ENCODE results near the gene ITGBL1.

The ITGBL1 gene

GRCh38 chr13:101612735-101613134 is 160.3 kb downstream of the ITGBL1 start:
- POLR2A ChIA-PET: no interaction called here
- CTCF ChIA-PET: no interaction called here
- DNase-seq (ENCODE audit: extremely low spot score): no peak
- no peak for TF ChIP-seq ZNF384 (IDR thresholded peaks at IDR 0.05)

GRCh38 chr13:101614491-101614890 is 162.0 kb downstream of the ITGBL1 start:
- ChIA-PET CTCF (no interaction called here), POLR2A (interaction anchor here (0.6 kb wide), 1 partner anchor 1607 kb away, joined by 3 read pairs; no protein-coding TSS in a partner anchor)
- no peak for DNase-seq (ENCODE audit: extremely low spot score)
- no peak for TF ChIP-seq ZNF384 (IDR thresholded peaks at IDR 0.05)
- TF ChIP-seq NFRKB (IDR thresholded peaks at IDR 0.05): no peak
- no peak for TF ChIP-seq CTBP1 (IDR thresholded peaks at IDR 0.05; ENCODE audit: borderline replicate concordance)
- no peak for TF ChIP-seq TARDBP (IDR thresholded peaks at IDR 0.05)
- no peak for TF ChIP-seq FOXA1 (IDR thresholded peaks at IDR 0.05)
- TF ChIP-seq SUZ12 (IDR thresholded peaks at IDR 0.05): no peak
- no peak for TF ChIP-seq ARNT (IDR thresholded peaks at IDR 0.05)
- TF ChIP-seq HDGF (IDR thresholded peaks at IDR 0.05; ENCODE audit: borderline replicate concordance): no peak
- TF ChIP-seq SP1 (IDR thresholded peaks at IDR 0.05): no peak
- no peak for TF ChIP-seq FOXM1 (IDR thresholded peaks at IDR 0.05; ENCODE audit: borderline replicate concordance)
- no peak for TF ChIP-seq PKNOX1 (IDR thresholded peaks at IDR 0.05)
- TF ChIP-seq ELF4 (IDR thresholded peaks at IDR 0.05): no peak
- TF ChIP-seq L3MBTL2 (conservative IDR thresholded peaks at IDR 0.05): no peak
- no peak for TF ChIP-seq LEF1 (IDR thresholded peaks at IDR 0.05; ENCODE audit: borderline replicate concordance)
- no peak for TF ChIP-seq BHLHE40 (IDR thresholded peaks at IDR 0.05; ENCODE audit: borderline replicate concordance)
- TF ChIP-seq FOXK2 (IDR thresholded peaks at IDR 0.05): no peak

GRCh38 chr13:101618440-101619187 is 166.1 kb downstream of the ITGBL1 start:
- TF ChIP-seq SUZ12 (IDR thresholded peaks at IDR 0.05): no peak
- TF ChIP-seq ZNF384 (IDR thresholded peaks at IDR 0.05): no peak
- no peak for TF ChIP-seq HDGF (IDR thresholded peaks at IDR 0.05; ENCODE audit: borderline replicate concordance)
- no peak for TF ChIP-seq NFRKB (IDR thresholded peaks at IDR 0.05)
- TF ChIP-seq L3MBTL2 (conservative IDR thresholded peaks at IDR 0.05): no peak
- no peak for TF ChIP-seq FOXM1 (IDR thresholded peaks at IDR 0.05; ENCODE audit: borderline replicate concordance)
- no peak for TF ChIP-seq SP1 (IDR thresholded peaks at IDR 0.05)
- no peak for TF ChIP-seq CTBP1 (IDR thresholded peaks at IDR 0.05; ENCODE audit: borderline replicate concordance)
- TF ChIP-seq FOXK2 (IDR thresholded peaks at IDR 0.05): no peak
- no peak for TF ChIP-seq LEF1 (IDR thresholded peaks at IDR 0.05; ENCODE audit: borderline replicate concordance)
- TF ChIP-seq FOXA1 (IDR thresholded peaks at IDR 0.05): no peak
- TF ChIP-seq ARNT (IDR thresholded peaks at IDR 0.05): no peak
- no peak for TF ChIP-seq TARDBP (IDR thresholded peaks at IDR 0.05)
- TF ChIP-seq PKNOX1 (IDR thresholded peaks at IDR 0.05): no peak
- no peak for TF ChIP-seq ELF4 (IDR thresholded peaks at IDR 0.05)
- no peak for TF ChIP-seq BHLHE40 (IDR thresholded peaks at IDR 0.05; ENCODE audit: borderline replicate concordance)
- ChIA-PET POLR2A (no interaction called here), CTCF (no interaction called here)
- no peak for DNase-seq (ENCODE audit: extremely low spot score)

GRCh38 chr13:101621099-101621498 is 168.6 kb downstream of the ITGBL1 start:
- POLR2A ChIA-PET: no interaction called here
- TF ChIP-seq ARNT (IDR thresholded peaks at IDR 0.05) (no peak), FOXA1 (IDR thresholded peaks at IDR 0.05) (no peak), PKNOX1 (IDR thresholded peaks at IDR 0.05) (no peak), SP1 (IDR thresholded peaks at IDR 0.05) (no peak)
- CTCF ChIA-PET: no interaction called here

GRCh38 chr13:101623470-101624209 is 171.2 kb downstream of the ITGBL1 start:
- ChIA-PET CTCF (no interaction called here), POLR2A (no interaction called here)
- TF ChIP-seq LEF1 (IDR thresholded peaks at IDR 0.05; ENCODE audit: borderline replicate concordance) (no peak), SP1 (IDR thresholded peaks at IDR 0.05) (no peak), CTBP1 (IDR thresholded peaks at IDR 0.05; ENCODE audit: borderline replicate concordance) (no peak), PKNOX1 (IDR thresholded peaks at IDR 0.05) (no peak), L3MBTL2 (conservative IDR thresholded peaks at IDR 0.05) (no peak), ELF4 (IDR thresholded peaks at IDR 0.05) (no peak), HDGF (IDR thresholded peaks at IDR 0.05; ENCODE audit: borderline replicate concordance) (no peak), ZNF384 (IDR thresholded peaks at IDR 0.05) (no peak), ARNT (IDR thresholded peaks at IDR 0.05) (no peak), BHLHE40 (IDR thresholded peaks at IDR 0.05; ENCODE audit: borderline replicate concordance) (no peak), SUZ12 (IDR thresholded peaks at IDR 0.05) (no peak), FOXA1 (IDR thresholded peaks at IDR 0.05) (no peak), TARDBP (IDR thresholded peaks at IDR 0.05) (no peak), FOXM1 (IDR thresholded peaks at IDR 0.05; ENCODE audit: borderline replicate concordance) (no peak), FOXK2 (IDR thresholded peaks at IDR 0.05) (no peak), NFRKB (IDR thresholded peaks at IDR 0.05) (no peak)
- no peak for DNase-seq (ENCODE audit: extremely low spot score)

More at GRCh38 chr13:101621099-101621498, 168.6 kb downstream of the ITGBL1 start:
- DNase-seq (ENCODE audit: extremely low spot score): no peak
